Measurements from ENCODE around the gene HCN3. TPM values are rescaled to one million over a fixed set of nuclear protein-coding genes. Genes with fewer than 3 reads are reported as not detected.

The HCN3 gene
- total and polyA plus RNA-seq, 2 of the 13 experiments (the other 11 are each of a cell fraction or from before 2014, with no cell fraction given): 2.4 to 10.2 TPM

GRCh38 chr1:155304558-155305063 lies 27.3 kb downstream of the HCN3 start (continued):
- TF ChIP-seq PAXIP1 (CRISPR knock-in tag; conservative IDR thresholded peaks at IDR 0.05) (peak; percentile 51; the same call in 1 of the 2 replicates), ZNF564 (CRISPR knock-in tag; IDR thresholded peaks at IDR 0.05) (no peak), IRF9 (CRISPR knock-in tag; IDR thresholded peaks at IDR 0.05; ENCODE audit: borderline replicate concordance) (0 out of 2 replicates have a peak, but pooled peaks have one; percentile 50), SAP130 (CRISPR knock-in tag; IDR thresholded peaks at IDR 0.05; ENCODE audit: low read depth) (peak; percentile 95), SSRP1 (CRISPR knock-in tag; IDR thresholded peaks at IDR 0.05) (no peak), ZNF101 (CRISPR knock-in tag; IDR thresholded peaks at IDR 0.05; ENCODE audit: borderline replicate concordance, low read depth) (no peak), POLR2A (IDR thresholded peaks at IDR 0.05; ENCODE audit: insufficient read depth in 1 of 2, low read depth in 2 of 2, low read length in 2 of 2) (peak in 1 of 2 experiments; percentile 79; a peak in 2 of 4 replicates), MBNL3 (CRISPR knock-in tag; conservative IDR thresholded peaks at IDR 0.05) (no peak), ZSCAN31 (CRISPR knock-in tag; IDR thresholded peaks at IDR 0.05; ENCODE audit: low read depth) (0 out of 2 replicates have a peak, but pooled peaks have one; percentile 9), ZNF691 (CRISPR knock-in tag; IDR thresholded peaks at IDR 0.05; ENCODE audit: borderline replicate concordance, low read depth) (0 out of 2 replicates have a peak, but pooled peaks have one; percentile 45), REPIN1 (CRISPR knock-in tag; IDR thresholded peaks at IDR 0.05; ENCODE audit: borderline replicate concordance, low read depth) (0 out of 2 replicates have a peak, but pooled peaks have one; percentile 33), ELF4 (CRISPR knock-in tag; IDR thresholded peaks at IDR 0.05; ENCODE audit: borderline replicate concordance) (peak; percentile 8; the same call in 1 of the 2 replicates), ZNF709 (CRISPR knock-in tag; IDR thresholded peaks at IDR 0.05) (no peak), ZSCAN22 (CRISPR knock-in tag; IDR thresholded peaks at IDR 0.05) (no peak), MXD1 (CRISPR knock-in tag; IDR thresholded peaks at IDR 0.05) (peak; percentile 18; the same call in 1 of the 2 replicates), SIN3A (IDR thresholded peaks at IDR 0.05; ENCODE audit: borderline replicate concordance, low read depth, low read length) (peak; percentile 65; the same call in 1 of the 2 replicates), ZNF619 (CRISPR knock-in tag; IDR thresholded peaks at IDR 0.05) (0 out of 2 replicates have a peak, but pooled peaks have one; percentile 40), PHF20 (CRISPR knock-in tag; IDR thresholded peaks at IDR 0.05) (peak; percentile 40; the same call in 1 of the 2 replicates), PITX1 (CRISPR knock-in tag; IDR thresholded peaks at IDR 0.05) (peak; percentile 14; the same call in 1 of the 2 replicates), ZNF574 (CRISPR knock-in tag; IDR thresholded peaks at IDR 0.05) (peak; percentile 39), POLR2G (IDR thresholded peaks at IDR 0.05; ENCODE audit: low read depth, low read length) (0 out of 2 replicates have a peak, but pooled peaks have one; percentile 45)
